Measurements from ENCODE around the gene APLP2.

Gene APLP2

GRCh38 chr11:130076778-130077481 is 7.2 kb downstream of the APLP2 start:
- H3K4me3 ChIP-seq (ENCODE audit: low read depth, low read length): no peak overlapping the region
- TF ChIP-seq, protein P1, sequence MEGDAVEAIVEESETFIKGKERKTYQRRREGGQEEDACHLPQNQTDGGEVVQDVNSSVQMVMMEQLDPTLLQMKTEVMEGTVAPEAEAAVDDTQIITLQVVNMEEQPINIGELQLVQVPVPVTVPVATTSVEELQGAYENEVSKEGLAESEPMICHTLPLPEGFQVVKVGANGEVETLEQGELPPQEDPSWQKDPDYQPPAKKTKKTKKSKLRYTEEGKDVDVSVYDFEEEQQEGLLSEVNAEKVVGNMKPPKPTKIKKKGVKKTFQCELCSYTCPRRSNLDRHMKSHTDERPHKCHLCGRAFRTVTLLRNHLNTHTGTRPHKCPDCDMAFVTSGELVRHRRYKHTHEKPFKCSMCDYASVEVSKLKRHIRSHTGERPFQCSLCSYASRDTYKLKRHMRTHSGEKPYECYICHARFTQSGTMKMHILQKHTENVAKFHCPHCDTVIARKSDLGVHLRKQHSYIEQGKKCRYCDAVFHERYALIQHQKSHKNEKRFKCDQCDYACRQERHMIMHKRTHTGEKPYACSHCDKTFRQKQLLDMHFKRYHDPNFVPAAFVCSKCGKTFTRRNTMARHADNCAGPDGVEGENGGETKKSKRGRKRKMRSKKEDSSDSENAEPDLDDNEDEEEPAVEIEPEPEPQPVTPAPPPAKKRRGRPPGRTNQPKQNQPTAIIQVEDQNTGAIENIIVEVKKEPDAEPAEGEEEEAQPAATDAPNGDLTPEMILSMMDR (IDR thresholded peaks at IDR 0.05; ENCODE audit: low read depth, low read length): no peak

GRCh38 chr11:130077671-130078070 is 8.0 kb downstream of the APLP2 start:
- H3K4me3 ChIP-seq (ENCODE audit: low read depth, low read length): no peak overlapping the region
- TF ChIP-seq, protein P1 (IDR thresholded peaks at IDR 0.05; ENCODE audit: low read depth, low read length): no peak

DNA sequence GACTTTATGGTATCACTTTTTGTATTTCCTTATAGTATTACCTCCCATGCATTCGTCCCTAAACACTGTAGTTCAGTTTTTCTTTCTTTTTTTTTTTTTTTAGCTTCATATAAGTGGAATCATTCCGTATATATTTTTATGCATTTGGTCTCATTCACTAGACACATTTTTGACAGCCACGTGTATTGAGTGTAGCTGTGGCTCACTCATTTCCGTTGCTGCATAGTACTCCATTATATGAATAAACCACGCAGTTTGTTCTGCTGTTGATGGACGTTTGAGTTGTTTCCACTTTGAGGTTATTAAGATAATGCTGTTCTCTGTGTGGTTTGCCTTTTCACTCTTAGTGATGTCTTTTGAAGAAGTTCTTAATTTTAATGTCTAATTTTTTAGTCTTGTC is 8.4 kb downstream of the APLP2 start:
- no peak overlapping the region for H3K4me3 ChIP-seq (ENCODE audit: low read depth, low read length)
- TF ChIP-seq, protein P1 (IDR thresholded peaks at IDR 0.05; ENCODE audit: low read depth, low read length): no peak

- TF ChIP-seq, protein P1 (IDR thresholded peaks at IDR 0.05; ENCODE audit: low read depth, low read length): no peak
Measured at GRCh38 chr11:130085671-130086290, 16.1 kb downstream of the APLP2 start.

GRCh38 chr11:130086669-130087068 is 17.0 kb downstream of the APLP2 start:
- no peak overlapping the region for H3K4me3 ChIP-seq (ENCODE audit: low read depth, low read length)
- TF ChIP-seq, protein P1 (IDR thresholded peaks at IDR 0.05; ENCODE audit: low read depth, low read length): no peak

More at GRCh38 chr11:130085671-130086290, 16.1 kb downstream of the APLP2 start:
- H3K4me3 ChIP-seq (ENCODE audit: low read depth, low read length): no peak overlapping the region

DNA sequence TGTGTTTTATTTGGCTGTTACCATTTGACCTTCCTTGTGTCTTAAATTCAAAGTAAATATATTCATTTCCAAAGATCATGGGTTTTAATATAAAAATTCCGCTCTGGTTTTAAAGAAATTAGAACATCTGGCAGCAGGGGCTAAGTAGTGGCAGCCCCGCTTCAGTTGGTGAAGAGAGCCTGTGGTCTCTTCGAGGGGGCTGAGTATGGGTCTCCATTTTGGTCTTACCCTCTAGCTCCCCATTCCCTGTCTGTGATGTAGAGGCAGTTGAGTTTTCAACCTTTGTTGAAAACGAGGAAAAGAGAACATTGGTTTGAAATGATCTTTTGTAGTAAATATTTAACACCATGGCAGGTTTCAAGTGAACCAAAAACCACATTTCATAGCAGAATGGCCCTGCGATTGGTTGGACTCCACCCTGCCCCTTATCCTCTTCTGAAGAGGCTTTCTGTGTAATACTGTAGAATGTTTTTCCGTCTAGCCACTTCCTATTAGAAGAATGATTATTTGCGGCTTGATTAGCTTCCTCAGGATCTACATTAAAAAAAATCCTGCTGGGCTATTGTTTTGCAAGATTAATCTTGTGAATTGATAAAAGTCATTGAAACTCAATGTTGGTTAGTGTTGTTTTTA is 17.7 kb downstream of the APLP2 start:
- H3K4me3 ChIP-seq (ENCODE audit: low read depth, low read length): no peak overlapping the region
- TF ChIP-seq, protein P1 (IDR thresholded peaks at IDR 0.05; ENCODE audit: low read depth, low read length): no peak

- no peak overlapping the region for H3K4me3 ChIP-seq (ENCODE audit: low read depth, low read length)
- TF ChIP-seq, protein P1 (IDR thresholded peaks at IDR 0.05; ENCODE audit: low read depth, low read length): no peak
Measured at GRCh38 chr11:130088217-130088616, 18.5 kb downstream of the APLP2 start.

Data from WI38 (cell line).